GM19043 (cell line): Measurements from ENCODE around the gene METTL6.
"Not testable (repeated sequence)": the region's sequence is repeated elsewhere in the genome, so short reads cannot be mapped to it uniquely, and the experiment has no call there.

Experiments
- ATAC-seq: cut with Tn5 transposase; IDR thresholded peaks from one replicate; pipeline ENCODE4 v1.9.1; 2021; ENCODE audit warnings: low read depth; ENCODE audit not compliant: unreplicated experiment

The METTL6 gene

GRCh38 chr3:15427182-15427880 is at the start of gene METTL6, which contains the start of gene EAF1:
METTL6 (minus strand) TSS chr3:15427544; CDS start chr3:15426511, 1,033 bp downstream.
EAF1 (plus strand) TSS chr3:15427598; CDS start chr3:15427780, 182 bp downstream.
- peak; percentile 94 for ATAC-seq

- ATAC-seq = no peak
Measured at GRCh38 chr3:15476378-15476777, 49.0 kb upstream of the METTL6 start.

GRCh38 chr3:15475161-15475560 is 47.8 kb upstream of the METTL6 start:
- no peak for ATAC-seq

- ATAC-seq = no peak
Measured at GRCh38 chr3:15471861-15472260, 44.5 kb upstream of the METTL6 start.

GRCh38 chr3:15470849-15471248 is 43.5 kb upstream of the METTL6 start:
- no peak for ATAC-seq

GRCh38 chr3:15470261-15470660 is 42.9 kb upstream of the METTL6 start:
- no peak for ATAC-seq

GRCh38 chr3:15467227-15468181 is 40.2 kb upstream of the METTL6 start:
- no peak for ATAC-seq

- no peak for ATAC-seq
Measured at GRCh38 chr3:15465876-15466585, 38.7 kb upstream of the METTL6 start.

- ATAC-seq = no peak
Measured at GRCh38 chr3:15462451-15462850, 35.1 kb upstream of the METTL6 start.

- no peak for ATAC-seq
Measured at GRCh38 chr3:15460891-15461531, 33.7 kb upstream of the METTL6 start.

GRCh38 chr3:15458212-15458780 is 31.0 kb upstream of the METTL6 start:
- ATAC-seq = no peak

GRCh38 chr3:15456915-15457314 is 29.6 kb upstream of the METTL6 start:
- not testable (repeated sequence) for ATAC-seq

GRCh38 chr3:15456321-15456720 is 29.0 kb upstream of the METTL6 start:
- ATAC-seq = no peak

GRCh38 chr3:15455756-15456155 is 28.4 kb upstream of the METTL6 start:
- ATAC-seq = no peak

- no peak for ATAC-seq
Measured at GRCh38 chr3:15454965-15455364, 27.6 kb upstream of the METTL6 start.

- no peak for ATAC-seq
Measured at GRCh38 chr3:15453991-15454625, 26.8 kb upstream of the METTL6 start.

- no peak for ATAC-seq
Measured at GRCh38 chr3:15453501-15453900, 26.2 kb upstream of the METTL6 start.

GRCh38 chr3:15452961-15453360 is 25.6 kb upstream of the METTL6 start:
- no peak for ATAC-seq

GRCh38 chr3:15452156-15452555 is 24.8 kb upstream of the METTL6 start:
- ATAC-seq = no peak
